GM19372 (cell line): Measurements from ENCODE around the gene ARID4B.
"Not testable (repeated sequence)": the region's sequence is repeated elsewhere in the genome, so short reads cannot be mapped to it uniquely, and the experiment has no call there.

Experiments
- ATAC-seq: cut with Tn5 transposase; IDR thresholded peaks from one replicate; pipeline ENCODE4 v1.9.1; 2021; ENCODE audit warnings: mild to moderate bottlenecking, low read depth, moderate library complexity; ENCODE audit not compliant: unreplicated experiment

ARID4B gene

DNA sequence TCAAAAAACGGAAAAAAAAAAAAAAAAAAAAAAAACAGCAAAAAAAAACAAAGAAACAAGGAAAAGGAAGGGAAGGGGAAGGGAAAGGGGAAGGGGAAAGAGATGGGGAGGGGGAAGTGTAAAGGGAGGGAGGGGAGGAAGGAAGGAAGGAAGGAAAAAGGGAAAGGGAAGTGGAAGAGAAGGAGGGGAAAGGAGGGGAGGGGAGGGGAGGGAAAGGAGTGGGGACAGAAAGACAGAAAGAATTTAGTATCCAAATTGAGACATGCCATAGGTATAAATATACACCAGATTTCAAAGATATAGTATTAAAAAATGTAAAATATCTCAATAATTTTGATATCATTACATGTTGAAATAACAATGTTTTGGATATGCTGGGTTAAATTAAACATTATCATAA lies 25.8 kb downstream of the ARID4B start:
- no peak for ATAC-seq

DNA sequence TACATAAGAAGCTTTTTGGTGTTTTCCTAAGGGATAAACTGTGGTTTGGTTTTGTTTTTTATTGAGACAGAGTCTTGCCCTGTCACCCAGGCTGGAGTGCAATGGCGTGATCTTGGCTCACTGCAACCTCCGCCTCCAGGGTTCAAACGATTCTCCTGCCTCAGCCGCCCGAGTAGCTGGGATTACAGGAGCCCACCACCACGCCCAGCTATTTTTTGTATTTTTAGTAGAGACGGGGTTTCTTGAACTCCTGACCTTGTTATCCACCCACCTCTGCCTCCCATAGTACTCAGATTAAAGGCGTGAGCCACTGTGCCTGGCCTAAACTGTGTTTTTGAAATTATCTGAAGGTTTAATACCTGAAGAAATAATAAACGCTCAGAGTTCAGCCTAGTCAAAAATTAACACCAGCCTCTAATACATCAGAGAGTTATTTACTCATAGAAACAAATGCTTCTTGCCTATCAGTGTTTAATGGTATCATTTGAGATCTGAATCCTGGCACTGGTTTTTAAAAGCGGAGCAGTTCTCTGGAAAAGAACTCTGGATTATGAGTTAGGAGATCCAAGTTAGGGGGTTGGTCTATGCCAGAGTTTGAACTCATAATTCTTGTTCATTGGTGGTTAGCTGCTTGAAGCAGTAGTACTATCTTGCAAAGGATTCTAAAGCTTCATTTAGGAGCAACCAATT lies 28.7 kb downstream of the ARID4B start:
- no peak for ATAC-seq

- ATAC-seq = no peak
These were observed 29.2 kb downstream of the ARID4B start for GRCh38 chr1:235298758-235299157.

DNA sequence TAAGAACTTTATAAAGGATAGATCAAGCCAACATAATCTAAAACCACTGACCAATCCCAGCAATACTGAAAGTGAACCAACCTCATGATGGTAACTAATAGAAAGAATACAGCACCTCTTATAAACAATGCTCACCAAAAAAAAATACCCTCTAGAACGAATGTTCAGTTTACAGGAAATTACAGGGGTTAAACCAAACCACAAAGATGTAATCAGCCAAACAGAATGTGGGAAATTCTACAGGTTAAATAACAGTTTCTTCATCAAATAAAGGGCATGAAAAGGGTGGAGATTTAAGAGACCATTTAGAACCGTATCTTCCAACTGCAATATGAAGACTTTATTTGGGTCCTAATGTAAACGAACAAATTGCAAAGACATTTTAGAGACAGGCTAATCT lies 30.4 kb downstream of the ARID4B start:
- no peak for ATAC-seq

DNA sequence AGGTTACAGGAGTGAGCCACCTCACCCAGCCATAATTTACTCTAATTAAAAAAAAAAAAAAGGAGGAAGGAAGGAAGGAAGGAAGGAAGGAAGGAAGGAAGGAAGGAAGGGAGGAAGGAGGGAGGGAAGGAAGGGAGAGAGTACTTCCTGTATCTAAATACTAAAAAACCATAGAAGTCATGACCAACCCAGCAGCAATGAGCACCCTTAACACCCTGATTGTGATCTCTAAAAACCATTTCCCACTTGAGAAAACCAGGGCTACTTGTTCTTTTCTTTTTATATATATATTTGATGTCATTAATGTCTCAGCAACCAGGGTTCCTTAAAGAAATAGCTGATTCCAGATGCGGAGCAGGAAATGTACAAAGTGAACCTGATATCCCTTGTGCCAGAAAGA lies 31.2 kb downstream of the ARID4B start:
- no peak for ATAC-seq

GRCh38 chr1:235295902-235296350 lies 32.1 kb downstream of the ARID4B start:
- no peak for ATAC-seq

GRCh38 chr1:235293322-235293942 lies 34.5 kb downstream of the ARID4B start:
- no peak for ATAC-seq

DNA sequence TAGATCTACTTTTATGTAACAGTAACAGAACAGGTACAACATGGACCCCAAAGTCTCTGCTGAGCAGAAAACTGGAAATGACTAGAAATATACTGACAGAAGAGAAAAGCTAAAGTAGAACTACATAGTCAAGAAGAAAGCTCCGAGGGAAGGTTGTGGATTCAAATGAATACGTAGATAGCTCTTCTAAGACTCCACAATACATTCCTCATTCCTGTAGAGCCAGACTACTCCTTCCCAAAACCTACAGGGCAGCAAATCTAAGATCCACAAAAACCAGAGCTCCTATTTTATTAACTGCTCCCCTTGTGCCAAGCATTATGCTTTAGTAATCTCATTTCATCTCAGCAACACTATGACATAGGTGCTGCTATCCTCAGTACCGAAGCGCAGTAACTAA lies 35.2 kb downstream of the ARID4B start:
- ATAC-seq = no peak

DNA sequence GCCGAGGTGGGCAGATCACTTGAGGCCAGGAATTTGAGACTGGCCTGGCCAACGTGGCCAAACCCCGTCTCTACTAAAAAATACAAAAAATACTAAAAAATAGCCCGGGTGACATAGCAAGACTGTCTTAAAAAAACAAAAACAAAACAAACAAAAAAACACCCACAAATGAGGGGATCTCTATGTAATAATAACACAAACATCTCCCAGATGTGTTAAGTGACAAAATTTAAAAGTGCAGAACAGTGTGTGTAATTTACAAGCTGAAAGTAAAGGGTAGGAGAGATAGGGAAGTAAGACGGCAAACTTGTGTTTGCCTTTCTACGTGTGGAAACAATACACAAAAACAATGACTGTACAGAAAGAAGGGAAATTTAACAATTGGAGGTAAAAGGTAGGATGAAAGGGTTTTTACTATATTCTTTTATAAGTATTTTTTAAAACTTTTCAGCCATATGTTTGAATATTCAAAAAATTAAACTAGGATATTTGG lies 36.3 kb downstream of the ARID4B start:
- ATAC-seq = no peak

DNA sequence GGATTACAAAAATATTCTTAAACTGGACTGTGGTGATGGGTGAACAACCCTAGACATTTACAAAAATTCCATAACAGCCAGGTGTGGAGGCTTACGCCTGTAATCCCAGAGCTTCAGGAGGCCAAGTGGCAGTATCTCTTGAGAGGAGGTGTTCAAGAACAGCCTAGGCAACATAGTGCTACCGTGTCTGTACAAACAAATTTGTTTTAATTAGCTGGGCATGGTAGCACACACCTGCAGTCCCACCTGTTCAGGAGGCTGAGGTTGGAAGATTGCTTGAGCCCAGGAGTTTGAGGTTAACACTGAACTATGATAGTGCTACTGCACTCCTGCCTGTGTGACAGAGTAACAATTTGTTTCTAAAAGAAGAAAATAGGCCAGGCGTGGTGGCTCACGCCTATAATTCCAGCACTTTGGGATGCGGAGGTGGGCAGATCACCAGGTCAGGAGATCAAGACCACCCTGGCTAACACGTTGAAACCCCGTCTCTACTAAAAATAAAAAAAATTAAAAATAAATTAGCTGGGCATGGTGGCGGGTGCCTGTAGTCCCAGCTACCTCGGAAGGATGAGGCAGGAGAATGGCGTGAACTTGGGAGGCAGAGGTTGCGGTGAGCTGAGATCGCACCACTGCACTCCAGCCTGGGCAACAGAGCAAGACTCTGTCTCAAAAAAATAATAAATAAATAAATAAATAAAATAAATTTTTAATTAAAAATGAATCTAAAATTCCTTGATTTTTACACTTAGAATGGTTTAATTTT lies 37.1 kb downstream of the ARID4B start:
- no peak for ATAC-seq

DNA sequence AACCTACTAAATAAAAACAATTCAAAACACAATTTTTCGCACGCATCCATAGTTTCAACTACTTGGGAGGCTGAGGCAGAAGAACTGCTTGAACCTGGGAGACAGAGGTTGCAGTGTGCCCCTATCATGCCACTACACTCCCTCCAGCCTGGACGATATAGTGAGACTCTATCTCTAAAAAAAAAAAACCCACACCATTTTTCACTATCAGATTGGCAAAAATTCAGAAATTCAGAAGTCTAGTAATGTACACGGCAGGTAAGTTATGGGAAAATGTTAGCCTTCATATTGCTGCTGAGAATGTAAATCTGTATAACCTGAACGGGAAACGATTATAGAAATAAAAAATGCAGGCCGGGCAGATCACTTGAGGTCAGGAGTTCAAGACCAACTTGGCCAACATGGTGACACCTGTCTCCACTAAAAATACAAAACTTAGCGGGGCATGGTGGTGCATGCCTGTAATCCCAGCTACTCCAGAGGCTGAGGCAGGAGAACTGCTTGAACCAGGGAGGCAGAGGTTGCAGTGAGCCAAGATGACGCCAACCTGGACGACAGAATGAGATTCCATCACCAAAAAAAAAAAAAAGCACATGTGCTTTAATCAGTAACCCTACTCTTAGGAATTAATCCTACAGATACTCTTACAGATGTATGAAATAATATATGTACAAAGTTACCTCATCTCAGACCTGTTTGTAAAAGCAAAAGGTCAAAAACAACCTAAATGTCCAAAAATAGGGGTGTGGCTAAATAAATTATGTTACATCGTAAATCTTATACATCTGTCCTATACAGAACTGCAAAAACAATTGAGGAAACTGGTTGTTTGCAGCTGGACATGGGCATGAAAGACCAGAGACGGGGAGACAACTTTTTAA lies 37.9 kb downstream of the ARID4B start:
- no peak for ATAC-seq

- ATAC-seq = no peak
These were observed 40.6 kb downstream of the ARID4B start for GRCh38 chr1:235287208-235287882.

GRCh38 chr1:235286667-235287066 lies 41.3 kb downstream of the ARID4B start:
- no peak for ATAC-seq

GRCh38 chr1:235284231-235284769 lies 43.7 kb downstream of the ARID4B start:
- no peak for ATAC-seq

DNA sequence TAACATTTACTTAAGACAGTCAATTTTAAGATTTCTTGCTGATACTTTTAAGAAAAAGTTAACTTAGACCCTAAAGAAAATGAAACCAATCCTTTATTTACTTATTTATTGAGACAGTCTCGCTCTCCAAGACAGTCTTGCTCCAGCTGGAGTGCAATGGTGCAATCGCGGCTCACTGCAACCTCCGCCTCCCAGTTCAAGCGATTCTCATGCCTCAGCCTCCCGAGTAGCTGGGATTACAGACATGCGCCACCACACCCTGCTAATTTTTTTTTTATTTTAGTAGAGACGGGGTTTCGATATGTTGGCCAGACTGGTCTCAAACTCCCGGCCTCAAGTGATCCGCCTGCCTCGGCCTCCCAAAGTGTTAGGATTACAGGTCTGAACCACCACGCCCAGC lies 44.3 kb downstream of the ARID4B start:
- ATAC-seq = not testable (repeated sequence)

GRCh38 chr1:235280467-235280866 lies 47.5 kb downstream of the ARID4B start:
- ATAC-seq = no peak

DNA sequence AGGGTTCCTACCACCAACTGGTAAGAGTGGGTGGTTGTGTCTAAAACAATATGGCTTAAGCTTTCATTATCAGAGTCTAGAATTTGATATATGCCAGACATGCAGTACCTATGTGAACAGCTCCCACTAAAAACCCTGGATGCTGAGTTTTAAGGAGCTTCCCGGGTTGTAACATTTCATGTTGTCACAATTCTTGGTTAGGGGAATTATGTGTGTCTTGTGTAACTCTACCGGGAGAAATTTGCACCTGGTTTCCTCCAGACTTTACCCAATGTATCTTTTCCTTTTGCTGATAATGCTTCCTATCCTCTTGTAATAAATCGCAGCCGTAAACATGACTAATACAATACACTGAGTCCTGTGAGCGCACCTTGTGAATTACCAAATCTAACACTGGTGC lies 48.3 kb downstream of the ARID4B start:
- ATAC-seq = no peak

DNA sequence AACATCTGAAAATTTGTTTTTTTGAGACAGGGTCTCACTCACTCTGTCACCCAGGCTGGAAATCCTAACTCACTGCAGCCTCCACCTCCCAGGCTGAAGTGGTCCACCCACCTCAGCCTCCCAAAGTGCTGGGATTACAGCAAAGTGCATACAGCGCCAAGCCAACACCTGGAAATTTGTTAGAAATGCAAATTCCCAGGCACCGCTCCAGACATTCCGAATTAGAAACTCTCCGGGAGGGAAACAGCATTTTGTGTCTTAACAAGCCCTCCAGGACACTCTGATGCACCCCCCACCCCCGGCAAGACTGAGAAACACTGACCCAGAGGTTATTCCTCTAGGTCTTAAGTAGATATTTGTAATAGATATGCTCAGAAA lies 49.1 kb downstream of the ARID4B start:
- no peak for ATAC-seq

DNA sequence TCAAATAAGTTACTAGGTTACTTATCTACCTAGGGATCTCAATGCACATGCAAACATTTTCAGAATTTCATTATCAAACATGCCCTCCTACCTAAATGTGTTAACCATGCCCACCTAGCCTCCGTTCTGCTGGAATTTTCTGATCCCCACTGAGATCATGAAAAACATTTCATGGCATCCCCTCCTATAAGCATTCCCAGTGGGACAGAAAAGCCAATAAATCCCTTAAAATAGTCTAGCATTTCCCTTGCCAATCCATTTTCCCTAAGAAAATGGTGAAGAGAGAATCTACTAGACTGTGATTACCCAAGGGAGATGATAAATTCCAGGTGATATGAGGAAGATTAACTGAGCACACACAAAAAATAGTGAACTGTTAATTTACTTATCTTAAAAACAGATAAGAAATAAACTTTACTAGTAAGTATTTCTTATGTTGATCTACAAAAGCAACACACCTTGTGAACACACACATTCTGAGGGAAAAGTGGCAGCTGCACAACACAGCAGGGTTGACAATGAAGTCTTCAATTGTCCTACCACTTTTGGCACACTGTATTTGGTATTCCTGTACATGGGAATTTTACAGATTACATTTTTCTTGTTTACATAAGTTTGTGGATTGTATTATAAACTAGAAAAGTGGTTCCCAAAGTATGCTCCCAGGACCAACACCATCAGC lies 49.6 kb downstream of the ARID4B start:
- no peak for ATAC-seq
